B cell (primary cell): Measurements from ENCODE around the gene B9D2. TPM values are rescaled to one million over a fixed set of nuclear protein-coding genes. Genes with fewer than 3 reads are reported as not detected.

ENCODE experiments used
- ATAC-seq: fragments of 200-7000 bp; cut with Tn5 transposase; one replicate; pipeline ENCODE4 v1.10.0; 2021; ENCODE audit warnings: low read depth, mild to moderate bottlenecking, moderate number of reproducible peaks, moderate library complexity
- CTCF ChIA-PET: fragments of 350-600 bp; sonication (Branson Sonifier 250); formaldehyde crosslinking; loops from one replicate; lab custom pipeline; 2021; ENCODE audit warnings: antibody characterized with exemption, inconsistent platforms; lab: Charles Lee
- POLR2A ChIA-PET: fragments of 350-600 bp; sonication (Branson Sonifier 250); formaldehyde crosslinking; loops from one replicate; lab custom pipeline; 2021; ENCODE audit warnings: antibody characterized with exemption; lab: Charles Lee
- DNase-seq: peaks from one replicate; pipeline ENCODE4 v3.0.0; 2013
- H2AFZ ChIP-seq: 2 replicates; pipeline ENCODE4 v1.6.1; 2012; ENCODE audit warnings: mild to moderate bottlenecking, low read depth, low read length; ENCODE audit not compliant: insufficient read depth, poor library complexity, severe bottlenecking
- H3K27ac ChIP-seq, 2 donors: 1 replicate in 1 of 2; 2 replicates in 1 of 2; pipeline ENCODE4 v1.5.1; 2012 to 2013; ENCODE audit warnings: low read length in 2 of 2, mild to moderate bottlenecking in 2 of 2, moderate library complexity in 1 of 2
- H3K27me3 ChIP-seq, 4 experiments: fragments of 200-600 bp in 1 of 4; sonication (generic) in 1 of 4; replicated peaks in 1 of 4; 1 replicate in 2 of 4; 2 replicates in 2 of 4; pipeline versions ENCODE4 v1.6.1 to v1.7.0; 2013 to 2016; ENCODE audit warnings: low read length in 3 of 4, mild to moderate bottlenecking in 2 of 4, mixed read lengths in 1 of 4, moderate library complexity in 1 of 4; ENCODE audit not compliant: insufficient read depth in 4 of 4, control insufficient read depth in 3 of 4; ENCODE audit errors: control extremely low read depth in 1 of 4
- H3K36me3 ChIP-seq, 2 experiments: replicated peaks in 1 of 2; 1 replicate in 1 of 2; 2 replicates in 1 of 2; pipeline versions ENCODE4 v1.6.1 to v1.7.1; 2013; ENCODE audit warnings: low read length in 1 of 2; ENCODE audit not compliant: insufficient read depth in 2 of 2, control insufficient read depth in 1 of 2; ENCODE audit errors: control extremely low read depth in 1 of 2, extremely low read depth in 1 of 2
- H3K4me1 ChIP-seq, 2 donors: fragments of 200-600 bp in 1 of 2; sonication (generic) in 1 of 2; 1 replicate in 1 of 2; 2 replicates in 1 of 2; pipeline versions ENCODE4 v1.5.1 to v1.6.1; 2013 to 2017; ENCODE audit warnings: low read length in 2 of 2; ENCODE audit not compliant: control insufficient read depth in 2 of 2, insufficient read depth in 2 of 2
- H3K4me2 ChIP-seq: replicated peaks from 2 replicates; pipeline ENCODE3; 2012; ENCODE audit warnings: mild to moderate bottlenecking, low read depth, low read length; ENCODE audit not compliant: poor library complexity, severe bottlenecking
- H3K4me3 ChIP-seq, 5 experiments: fragments of 200-600 bp in 1 of 5; sonication (generic) in 1 of 5; 1 replicate in 3 of 5; 2 replicates in 2 of 5; pipeline versions ENCODE4 v1.5.1 to v1.7.0; 2011 to 2016; ENCODE audit warnings: low read length in 4 of 5, mild to moderate bottlenecking in 4 of 5, low read depth in 2 of 5, control low read depth in 1 of 5, moderate library complexity in 1 of 5; ENCODE audit not compliant: insufficient read depth in 1 of 5; ENCODE audit errors: control extremely low read depth in 1 of 5, extremely low read depth in 1 of 5
- H3K79me2 ChIP-seq: fragments of 200-600 bp; sonication (generic); one replicate; pipeline ENCODE4 v1.6.0; 2016; ENCODE audit warnings: low read length; ENCODE audit not compliant: control insufficient read depth, insufficient read depth
- H3K9ac ChIP-seq: fragments of 200-600 bp; sonication (generic); 2 replicates; pipeline ENCODE4 v1.6.1; 2017; ENCODE audit warnings: mild to moderate bottlenecking, low read length, moderate library complexity
- H3K9me3 ChIP-seq, 3 donors: one replicate each; pipeline versions ENCODE4 v1.6.1 to v1.7.1; 2013; ENCODE audit warnings: low read length in 2 of 3; ENCODE audit not compliant: control insufficient read depth in 2 of 3, insufficient read depth in 1 of 3; ENCODE audit errors: control extremely low read depth in 1 of 3
- H4K20me1 ChIP-seq: 2 replicates; pipeline ENCODE4 v1.6.0; 2012; ENCODE audit warnings: mild to moderate bottlenecking, low read length; ENCODE audit not compliant: insufficient read depth, control insufficient read depth, poor library complexity, severe bottlenecking
- H3K27ac Mint-ChIP-seq: one replicate; pipeline ENCODE4 v1.8.0; 2021; ENCODE audit warnings: mixed read lengths
- H3K27me3 Mint-ChIP-seq: one replicate; pipeline ENCODE4 v1.8.0; 2021; ENCODE audit warnings: mixed read lengths
- H3K4me1 Mint-ChIP-seq: one replicate; pipeline ENCODE4 v1.8.0; 2021; ENCODE audit warnings: mixed read lengths
- H3K4me3 Mint-ChIP-seq: one replicate; pipeline ENCODE4 v1.8.0; 2021; ENCODE audit warnings: mixed read lengths
- H3K9me3 Mint-ChIP-seq: one replicate; pipeline ENCODE4 v1.8.0; 2022; ENCODE audit warnings: mixed read lengths; ENCODE audit not compliant: insufficient read depth
- EZH2 ChIP-seq: IDR thresholded peaks from 2 replicates; pipeline ENCODE4 v1.6.1; 2012; ENCODE audit warnings: borderline replicate concordance, low read depth, mild to moderate bottlenecking, moderate library complexity, low read length; ENCODE audit not compliant: insufficient read depth, poor library complexity, severe bottlenecking
- WGBS: methylation state at CpG from one replicate; pipeline ENCODE4 v1.1.5; 2013; ENCODE audit warnings: missing lambda C conversion rate; ENCODE audit not compliant: insufficient coverage; 5-methylcytosine and 5-hydroxymethylcytosine counted together
- intact Hi-C: fragments of 100-400 bp; cut with micrococcal nuclease; formaldehyde crosslinking; loops from one replicate; pipeline ENCODE4 v1.10.0; 2022
- polyA plus RNA-seq: library from polyadenylated mRNA; depleted of rRNA; stranded (reverse); fragments of >200 nt; gene quantifications from 2 replicates; pipeline ENCODE4 v1.2.3, GENCODE V29; 2012
- total RNA-seq, 2 donors: library from RNA; stranded (reverse); fragments of 120-200 nt in 1 of 2; gene quantifications; 1 replicate in 1 of 2; 2 replicates in 1 of 2; pipeline versions ENCODE4 v1.2.3 to v1.2.4, GENCODE V29; 2013 to 2022
- TF ChIP-seq, protein P1 (sequence below): fragments of 200-600 bp; IDR thresholded peaks from one replicate; pipeline ENCODE4 v1.8.0; 2022; ENCODE audit warnings: antibody characterized with exemption, mild to moderate bottlenecking

B9D2 gene
- total and polyA plus RNA-seq, 2 donors (not counting 1 experiment from before 2014, with no cell fraction given) = 9.9 to 17.5 TPM

DNA sequence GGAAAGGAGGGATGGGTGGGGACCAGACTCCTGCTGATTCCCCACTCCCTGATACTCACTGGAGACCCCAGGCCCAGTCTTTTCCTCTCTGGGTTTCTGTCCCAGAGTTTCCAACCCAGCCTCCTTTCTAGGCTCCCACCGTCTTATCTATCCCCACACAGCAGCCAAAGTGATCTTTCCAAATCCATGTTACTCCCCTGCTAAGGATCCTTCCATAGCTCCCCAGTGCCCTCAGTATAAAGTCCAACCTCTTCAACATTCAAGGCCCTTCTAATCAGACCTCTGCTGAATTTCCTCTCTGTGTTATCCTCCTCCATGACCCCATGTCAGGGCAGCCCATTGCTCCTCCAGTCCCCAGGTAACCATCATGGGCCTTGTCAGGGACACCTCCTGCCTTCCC lies 8.9 kb downstream of the B9D2 start:
- 93% methylated on average over 1 of the region's 1 CpG for WGBS
- no peak overlapping the region for H3K27ac ChIP-seq
- ChIA-PET CTCF (interaction anchor here (0.6 to 7.6 kb wide), 9 partner anchors 9 to 221 kb away, joined by 3 to 130 read pairs (median 4); partner anchors contain the start of genes B9D2, CCDC97, CEACAM21 and DMAC2), POLR2A (interaction anchor here (0.5 to 5.0 kb wide), 3 partner anchors 9 to 952 kb away, joined by 4 to 69 read pairs (median 4); partner anchors contain the start of gene B9D2)
- ATAC-seq (no peak), DNase-seq (no peak)
- no peaks in the 10 kb centered on the region for H3K9me3 ChIP-seq
- no peak overlapping the region for H3K4me3 ChIP-seq
- H2AFZ ChIP-seq = no peak overlapping the region
- peaks cover 13 to 17% of the 10 kb centered on the region in 2 donors for H3K4me1 ChIP-seq
- Mint-ChIP-seq H3K4me3 (peak overlapping the region; percentile 56), H3K4me1 (peaks cover 31% of the 10 kb centered on the region), H3K27ac (peak overlapping the region; percentile 83), H3K27me3 (no peaks in the 10 kb centered on the region), H3K9me3 (no peaks in the 10 kb centered on the region)
- H3K4me2 ChIP-seq = no peak overlapping the region
- H3K79me2 ChIP-seq = peaks cover 40% of the 10 kb centered on the region
- TF ChIP-seq EZH2 = no peak
- TF ChIP-seq, protein P1, sequence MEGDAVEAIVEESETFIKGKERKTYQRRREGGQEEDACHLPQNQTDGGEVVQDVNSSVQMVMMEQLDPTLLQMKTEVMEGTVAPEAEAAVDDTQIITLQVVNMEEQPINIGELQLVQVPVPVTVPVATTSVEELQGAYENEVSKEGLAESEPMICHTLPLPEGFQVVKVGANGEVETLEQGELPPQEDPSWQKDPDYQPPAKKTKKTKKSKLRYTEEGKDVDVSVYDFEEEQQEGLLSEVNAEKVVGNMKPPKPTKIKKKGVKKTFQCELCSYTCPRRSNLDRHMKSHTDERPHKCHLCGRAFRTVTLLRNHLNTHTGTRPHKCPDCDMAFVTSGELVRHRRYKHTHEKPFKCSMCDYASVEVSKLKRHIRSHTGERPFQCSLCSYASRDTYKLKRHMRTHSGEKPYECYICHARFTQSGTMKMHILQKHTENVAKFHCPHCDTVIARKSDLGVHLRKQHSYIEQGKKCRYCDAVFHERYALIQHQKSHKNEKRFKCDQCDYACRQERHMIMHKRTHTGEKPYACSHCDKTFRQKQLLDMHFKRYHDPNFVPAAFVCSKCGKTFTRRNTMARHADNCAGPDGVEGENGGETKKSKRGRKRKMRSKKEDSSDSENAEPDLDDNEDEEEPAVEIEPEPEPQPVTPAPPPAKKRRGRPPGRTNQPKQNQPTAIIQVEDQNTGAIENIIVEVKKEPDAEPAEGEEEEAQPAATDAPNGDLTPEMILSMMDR = no peak
- H4K20me1 ChIP-seq = peaks cover 36% of the 10 kb centered on the region
- intact Hi-C loops = no loop called here
- no peaks in the 10 kb centered on the region for H3K36me3 ChIP-seq
- H3K27me3 ChIP-seq = no peaks in the 10 kb centered on the region
- H3K9ac ChIP-seq = no peak overlapping the region

DNA sequence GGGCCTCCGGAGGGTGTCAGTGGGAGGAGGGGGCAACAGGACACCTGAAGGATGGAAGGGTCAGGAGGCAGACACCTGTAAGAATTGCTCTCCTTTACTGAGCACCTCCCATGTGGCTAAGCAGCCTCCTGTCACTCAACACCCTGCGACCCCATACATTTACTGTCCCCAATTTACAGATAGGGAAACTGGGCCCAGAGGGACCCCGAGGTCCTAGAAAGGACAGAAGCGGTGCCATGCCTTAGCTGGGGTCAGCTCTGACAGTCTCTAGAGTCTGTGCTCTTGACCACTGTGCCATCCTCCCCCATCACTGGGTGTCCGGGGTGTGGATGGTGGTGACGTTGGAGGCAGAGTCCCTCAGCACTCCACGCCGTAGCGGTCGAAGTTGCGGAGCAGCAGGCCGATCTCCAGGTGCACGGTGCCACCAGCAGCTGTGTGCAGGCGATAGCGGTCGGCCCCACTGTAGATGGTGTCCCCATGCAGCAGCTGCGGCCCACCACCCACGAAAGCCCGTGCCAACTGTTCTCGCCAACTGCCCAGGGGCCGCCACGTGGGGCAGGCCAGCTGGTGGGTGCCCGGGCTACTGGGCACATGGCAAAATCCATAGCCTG lies 9.5 kb downstream of the B9D2 start:
- DNase-seq (peak; percentile 56), ATAC-seq (no peak)
- H3K27me3 ChIP-seq = no peaks in the 10 kb centered on the region
- no peak for TF ChIP-seq EZH2
- TF ChIP-seq, protein P1 = peak; percentile 50
- H3K4me3 Mint-ChIP-seq = peak overlapping the region; percentile 33
- peaks cover 42% of the 10 kb centered on the region for H4K20me1 ChIP-seq
- peak overlapping the region; percentile 95 for H3K4me2 ChIP-seq
- peaks cover 19 to 23% of the 10 kb centered on the region in 2 donors for H3K4me1 ChIP-seq
- no peaks in the 10 kb centered on the region for H3K9me3 ChIP-seq
- peak overlapping the region in 1 of 5 experiments; percentile 12 for H3K4me3 ChIP-seq
- intact Hi-C loops = loop anchor here (1.0 kb wide), 2 partner anchors 10 to 46 kb away; partner anchors contain the start of gene B9D2
- CTCF ChIA-PET = interaction anchor here (0.6 to 7.6 kb wide), 9 partner anchors 10 to 221 kb away, joined by 3 to 130 read pairs (median 4); partner anchors contain the start of genes B9D2, CCDC97, CEACAM21 and DMAC2
- H3K27ac Mint-ChIP-seq = peak overlapping the region; percentile 83
- peaks cover 0 to 5% of the 10 kb centered on the region in 2 experiments for H3K36me3 ChIP-seq
- H3K27me3 Mint-ChIP-seq = no peaks in the 10 kb centered on the region
- peak overlapping the region; percentile 51 to 71 for H3K27ac ChIP-seq
- H3K9me3 Mint-ChIP-seq = no peaks in the 10 kb centered on the region
- H3K9ac ChIP-seq = no peak overlapping the region
- H3K4me1 Mint-ChIP-seq = peaks cover 36% of the 10 kb centered on the region
- POLR2A ChIA-PET = interaction anchor here (1.2 to 5.0 kb wide), 2 partner anchors 10 to 27 kb away, joined by 4 to 69 read pairs; partner anchors contain the start of gene B9D2
- WGBS = 94% methylated on average over 20 of the region's 23 CpGs
- peak overlapping the region; percentile 66 for H2AFZ ChIP-seq
- H3K79me2 ChIP-seq = peaks cover 41% of the 10 kb centered on the region
